ENCODE measurements around the gene GNPDA2.

GNPDA2 gene

GRCh38 chr4:44684648-44685047 lies 41.7 kb downstream of the GNPDA2 start:
- no peak overlapping the region for H3K27ac ChIP-seq
- no peaks in the 10 kb centered on the region for H3K9me3 ChIP-seq (ENCODE audit: severe bottlenecking)
- H3K36me3 ChIP-seq, result peaks cover 54% of the 10 kb centered on the region
- H3K4me3 ChIP-seq (ENCODE audit: low read depth, low read length), result no peak overlapping the region
- no peaks in the 10 kb centered on the region for H3K27me3 ChIP-seq (ENCODE audit: insufficient read depth, low read depth, severe bottlenecking)
- TF ChIP-seq CTCF (IDR thresholded peaks at IDR 0.05; ENCODE audit: low read depth, low read length), result no peak
- no peak for DNase-seq

GRCh38 chr4:44679060-44679459 lies 47.3 kb downstream of the GNPDA2 start:
- Histone ChIP-seq H3K36me3 (peaks cover 20% of the 10 kb centered on the region), H3K27me3 (ENCODE audit: insufficient read depth, low read depth, severe bottlenecking) (no peaks in the 10 kb centered on the region), H3K27ac (peak overlapping the region; percentile 92), H3K9me3 (ENCODE audit: severe bottlenecking) (no peaks in the 10 kb centered on the region), H3K4me3 (ENCODE audit: low read depth, low read length) (peak overlapping the region; percentile 99)
- no peak for DNase-seq
- TF ChIP-seq CTCF (IDR thresholded peaks at IDR 0.05; ENCODE audit: low read depth, low read length), result no peak

- Histone ChIP-seq H3K36me3 (peaks cover 14% of the 10 kb centered on the region), H3K9me3 (ENCODE audit: severe bottlenecking) (no peaks in the 10 kb centered on the region), H3K27ac (peak within 1 kb of the TSS; percentile 92), H3K27me3 (ENCODE audit: insufficient read depth, low read depth, severe bottlenecking) (no peaks in the 10 kb centered on the region), H3K4me3 (ENCODE audit: low read depth, low read length) (peak within 1 kb of the TSS; percentile 99)
- TF ChIP-seq CTCF (IDR thresholded peaks at IDR 0.05; ENCODE audit: low read depth, low read length), result no peak
- DNase-seq, result peak; percentile 89
Measured at GRCh38 chr4:44678094-44679041, 48.0 kb downstream of the GNPDA2 start, which contains the start of gene GUF1. TSS of gene GUF1 (plus strand) at chr4:44678420. CDS start at chr4:44678623, 203 bp downstream.

- H3K4me3 ChIP-seq (ENCODE audit: low read depth, low read length), result no peak overlapping the region
- H3K9me3 ChIP-seq (ENCODE audit: severe bottlenecking), result no peaks in the 10 kb centered on the region
- no peak for DNase-seq
- no peak for TF ChIP-seq CTCF (IDR thresholded peaks at IDR 0.05; ENCODE audit: low read depth, low read length)
- no peak overlapping the region for H3K27ac ChIP-seq
- no peaks in the 10 kb centered on the region for H3K36me3 ChIP-seq
- no peaks in the 10 kb centered on the region for H3K27me3 ChIP-seq (ENCODE audit: insufficient read depth, low read depth, severe bottlenecking)
Measured at GRCh38 chr4:44675366-44675765, 51.0 kb downstream of the GNPDA2 start.

- Histone ChIP-seq H3K27me3 (ENCODE audit: insufficient read depth, low read depth, severe bottlenecking) (no peaks in the 10 kb centered on the region), H3K36me3 (no peaks in the 10 kb centered on the region)
Measured at GRCh38 chr4:44674471-44674870, 51.9 kb downstream of the GNPDA2 start.

More at GRCh38 chr4:44674471-44674870, 51.9 kb downstream of the GNPDA2 start:
- no peak for TF ChIP-seq CTCF (IDR thresholded peaks at IDR 0.05; ENCODE audit: low read depth, low read length)
- H3K9me3 ChIP-seq (ENCODE audit: severe bottlenecking), result no peaks in the 10 kb centered on the region
- H3K27ac ChIP-seq, result no peak overlapping the region
- no peak overlapping the region for H3K4me3 ChIP-seq (ENCODE audit: low read depth, low read length)
- DNase-seq, result no peak
